GM21576 (cell line): Measurements from ENCODE around the gene CRADD.
"Not testable (repeated sequence)": the region's sequence is repeated elsewhere in the genome, so short reads cannot be mapped to it uniquely, and the experiment has no call there.

Experiments used
- ATAC-seq: cut with Tn5 transposase; IDR thresholded peaks from one replicate; pipeline ENCODE4 v1.9.1; 2021; ENCODE audit warnings: mild to moderate bottlenecking, moderate library complexity; ENCODE audit not compliant: unreplicated experiment

The CRADD gene

DNA sequence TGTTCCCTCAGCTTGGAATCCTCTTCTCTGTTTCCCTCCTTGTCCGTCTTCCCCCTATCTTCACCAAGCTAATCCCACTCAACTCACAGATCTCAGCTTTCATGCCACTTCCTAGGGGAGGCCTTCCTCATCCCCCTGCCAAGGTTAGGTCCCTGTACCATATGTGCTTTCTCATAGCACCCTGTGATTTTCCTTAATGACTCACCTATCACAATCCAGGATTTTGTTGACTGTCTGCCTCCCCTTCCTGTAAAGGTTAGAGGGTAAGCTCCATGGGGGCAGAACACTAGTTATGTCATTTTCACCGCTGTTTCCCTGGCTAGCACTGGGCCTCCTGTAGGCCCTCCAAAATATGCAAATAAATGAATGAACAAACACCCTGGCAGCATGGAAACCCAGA, 57.6 kb downstream of the CRADD start:
- no peak for ATAC-seq

DNA sequence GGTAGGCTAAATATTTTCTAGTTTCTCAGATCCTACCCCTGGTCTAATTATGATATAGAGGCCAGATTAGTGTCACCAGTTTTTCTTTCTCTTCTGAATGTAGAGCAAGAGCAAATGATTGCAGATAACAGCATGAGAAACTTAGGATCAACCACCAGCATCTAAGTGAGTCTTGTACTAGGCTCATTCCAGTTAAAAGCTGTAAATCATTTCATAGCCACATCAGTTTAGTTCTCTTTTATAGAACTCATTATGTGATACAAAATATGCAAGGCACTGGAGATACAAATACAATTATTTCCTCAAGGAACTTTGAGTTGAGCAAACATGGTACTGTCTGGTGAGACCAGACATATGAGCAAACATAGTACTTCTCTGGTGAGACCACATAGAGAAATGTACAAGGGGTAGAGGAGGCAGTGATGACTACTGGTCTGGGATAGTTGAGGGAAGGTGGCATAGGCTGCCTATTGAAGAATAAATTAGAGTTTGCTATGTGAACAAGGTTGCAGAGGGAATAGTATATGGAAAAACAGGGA, 59.5 kb downstream of the CRADD start:
- ATAC-seq, result no peak

DNA sequence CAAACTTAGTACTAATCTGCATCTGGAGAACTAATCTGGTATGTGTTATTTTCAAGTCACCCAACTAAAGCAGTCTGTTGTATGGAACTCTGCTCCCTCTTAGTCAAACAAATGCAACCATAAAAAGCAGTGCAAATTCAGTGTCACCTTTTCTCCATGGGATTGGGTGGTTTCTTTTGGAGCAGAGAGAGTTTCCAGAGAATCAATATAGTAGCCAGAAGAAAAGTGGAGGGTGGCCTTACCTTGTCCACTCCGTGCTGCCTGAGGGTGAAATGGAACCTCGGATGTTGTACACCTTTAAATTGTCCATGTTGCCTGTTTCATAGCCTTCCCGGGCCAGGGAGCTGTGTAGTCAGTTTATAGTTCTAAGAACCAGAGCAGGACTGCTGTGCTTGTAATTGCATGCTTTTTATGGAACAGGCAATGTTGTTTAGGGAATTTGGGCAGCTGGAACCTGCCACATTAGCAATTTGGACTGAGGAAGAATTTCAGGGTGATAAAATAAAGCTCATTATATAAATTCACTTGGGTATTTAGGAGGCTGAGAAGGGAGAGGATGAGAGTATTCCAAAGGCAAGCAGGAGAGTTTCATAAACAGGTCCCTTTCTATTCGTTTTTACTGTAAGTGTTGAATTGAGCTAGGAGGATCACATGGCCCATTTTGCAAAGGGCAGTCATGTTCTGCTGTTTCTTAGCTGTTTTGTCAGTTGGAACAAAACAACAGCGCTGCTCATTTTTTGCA, 60.5 kb downstream of the CRADD start:
- no peak for ATAC-seq

DNA sequence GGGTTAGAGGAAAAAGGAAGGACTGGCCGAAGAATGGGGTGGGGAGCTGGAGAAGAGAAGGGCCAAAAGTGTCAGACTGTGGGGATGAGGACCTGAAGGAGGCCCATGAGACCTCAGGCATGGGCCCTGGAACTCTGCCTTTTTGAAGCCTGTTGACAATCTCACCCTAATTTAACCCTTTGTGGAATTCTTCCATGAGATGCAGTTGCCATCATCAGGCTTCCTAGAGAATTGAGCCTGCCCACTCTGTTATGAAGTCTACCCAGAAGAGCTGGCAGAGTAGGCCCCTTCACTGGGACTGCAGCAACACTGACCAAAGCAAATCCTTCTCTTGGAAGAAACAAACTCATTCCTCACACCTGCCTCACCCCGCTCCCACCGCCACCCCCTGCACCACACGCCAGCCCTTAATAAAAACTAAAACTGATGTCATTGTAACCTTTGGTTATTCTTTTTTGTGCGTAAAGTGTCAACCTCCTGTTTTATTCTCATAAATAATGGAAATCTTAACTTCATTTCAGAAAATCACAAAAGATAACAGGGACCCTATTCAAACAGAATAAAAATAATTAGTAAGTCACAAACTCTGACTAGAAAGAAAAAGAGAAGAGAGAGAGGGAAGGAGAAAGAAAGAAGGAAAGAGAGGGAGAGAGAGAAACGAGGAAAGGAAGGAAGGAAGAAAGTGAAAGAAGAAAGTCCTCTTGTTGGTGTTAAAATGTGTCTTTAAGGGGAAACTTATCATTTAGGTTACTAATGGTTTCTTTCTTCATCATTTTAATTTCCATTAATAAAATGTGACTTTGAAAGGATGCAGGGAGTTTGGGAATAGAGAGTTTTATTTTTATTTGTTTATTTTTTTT, 61.3 kb downstream of the CRADD start:
- no peak for ATAC-seq

DNA sequence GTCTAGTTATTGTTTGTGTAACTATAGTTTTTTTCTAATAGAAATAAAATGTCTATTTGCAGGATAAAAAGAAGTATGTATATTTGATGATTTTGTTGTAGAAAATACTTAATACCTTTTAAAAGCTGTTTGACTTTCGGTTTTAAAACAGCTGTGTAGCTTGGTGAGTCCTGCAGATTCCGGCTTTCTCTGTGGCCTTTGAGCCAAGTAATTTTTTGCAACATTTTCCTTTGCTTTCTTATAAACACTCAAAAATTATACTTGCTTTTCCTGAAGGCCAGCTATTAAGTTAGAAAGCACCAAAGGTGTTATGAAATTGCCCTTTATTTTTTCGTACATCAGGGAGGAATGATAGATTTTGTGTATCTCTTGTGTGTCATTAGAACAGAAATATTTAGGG, 63.6 kb downstream of the CRADD start:
- no peak for ATAC-seq

DNA sequence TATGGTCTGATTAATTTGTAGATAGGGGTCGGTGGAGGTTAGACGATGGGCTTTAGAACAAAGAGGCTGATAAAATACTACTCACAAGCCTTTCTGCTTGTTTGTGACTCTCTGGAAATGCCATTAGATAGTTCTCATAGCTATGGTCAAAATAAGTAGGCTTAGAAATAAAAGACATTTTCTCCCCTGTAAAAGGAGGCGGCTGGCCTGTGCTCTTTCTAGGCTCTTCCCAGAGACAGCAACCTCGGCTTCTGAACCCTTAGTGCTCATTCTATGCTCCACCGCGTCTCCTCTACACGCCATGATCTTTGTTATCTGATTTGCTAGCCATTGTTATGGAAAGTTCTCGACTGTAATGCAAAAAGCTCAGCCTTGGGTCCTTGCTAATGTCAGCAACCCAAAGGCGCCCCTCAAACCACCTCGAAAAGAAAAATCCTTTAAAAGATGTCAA, 64.5 kb downstream of the CRADD start:
- ATAC-seq, result peak; percentile 26

DNA sequence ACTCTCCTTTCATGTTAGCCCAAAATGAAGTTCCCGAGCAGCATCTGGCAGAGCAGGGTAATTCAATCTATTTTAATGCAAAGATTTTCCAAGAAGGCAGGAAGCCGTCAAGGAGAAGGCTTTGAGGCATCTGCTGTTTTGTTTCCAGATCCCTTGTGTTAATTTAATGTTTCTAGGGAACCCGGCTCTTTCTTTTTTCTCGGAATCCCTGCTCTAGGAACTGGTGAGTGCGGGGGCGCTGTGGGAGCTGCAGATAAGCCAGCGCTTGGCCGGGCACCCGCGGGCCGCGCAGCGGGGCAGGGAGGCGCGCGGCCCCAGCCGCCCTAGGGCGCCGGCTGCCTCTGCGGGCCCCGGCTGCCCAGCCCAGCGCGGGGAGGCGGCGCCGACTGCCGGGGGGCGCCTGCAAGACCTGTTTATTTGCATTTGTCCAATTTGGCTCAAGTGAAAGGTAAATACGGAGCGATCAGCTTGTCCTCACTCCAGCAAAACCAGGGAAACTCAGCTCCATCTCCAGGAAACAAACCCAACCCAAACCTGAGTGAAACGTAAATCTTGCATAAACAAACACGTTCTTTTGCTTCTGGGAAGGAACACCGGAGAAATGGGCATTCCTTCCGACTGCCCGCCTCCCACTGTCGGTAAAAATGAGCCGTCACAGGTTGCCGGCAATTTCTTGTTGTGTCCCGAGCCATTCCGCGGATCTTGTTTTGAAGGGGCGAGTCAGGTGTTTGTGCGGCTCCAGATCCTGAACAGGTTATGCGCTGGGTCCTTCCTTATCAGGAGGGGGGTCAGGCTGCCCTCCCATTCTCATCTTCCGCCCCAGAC, 65.1 kb downstream of the CRADD start:
- ATAC-seq, result peak; percentile 81

DNA sequence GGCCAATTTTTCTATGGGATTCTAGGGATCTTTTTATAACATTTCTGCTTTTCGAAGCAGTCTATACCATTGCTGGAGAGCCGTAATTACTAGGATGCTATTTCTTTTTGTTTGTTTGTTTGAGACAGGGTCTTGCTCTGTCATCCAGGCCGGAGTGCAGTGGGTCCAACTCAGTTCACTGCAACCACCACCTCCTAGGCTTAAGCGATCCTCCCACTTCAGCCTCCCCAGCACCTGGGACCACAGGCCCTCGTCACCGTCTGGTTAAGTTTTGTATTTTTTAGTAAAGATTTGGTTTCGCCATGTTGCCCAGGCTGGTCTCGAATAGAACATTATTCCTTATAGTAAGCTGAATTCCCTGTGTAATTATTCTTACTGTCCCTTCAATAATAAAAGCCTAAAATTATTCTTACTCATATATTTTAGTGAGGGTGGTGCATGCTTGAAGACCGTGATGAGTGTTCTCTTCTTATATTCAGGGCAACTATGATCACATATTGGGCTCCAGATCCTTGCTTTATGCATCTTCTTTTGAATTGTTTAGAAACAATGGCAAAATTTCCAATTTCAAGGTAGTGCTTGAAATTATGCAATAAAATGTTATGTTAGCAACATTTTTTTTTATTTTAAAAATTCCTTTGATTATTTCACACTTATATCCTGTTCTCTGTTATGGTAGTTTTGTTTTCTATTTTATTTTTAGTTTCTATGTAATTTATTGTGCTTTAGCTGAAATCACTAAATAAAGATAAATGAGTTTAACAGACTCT, 66.2 kb downstream of the CRADD start:
- no peak for ATAC-seq

DNA sequence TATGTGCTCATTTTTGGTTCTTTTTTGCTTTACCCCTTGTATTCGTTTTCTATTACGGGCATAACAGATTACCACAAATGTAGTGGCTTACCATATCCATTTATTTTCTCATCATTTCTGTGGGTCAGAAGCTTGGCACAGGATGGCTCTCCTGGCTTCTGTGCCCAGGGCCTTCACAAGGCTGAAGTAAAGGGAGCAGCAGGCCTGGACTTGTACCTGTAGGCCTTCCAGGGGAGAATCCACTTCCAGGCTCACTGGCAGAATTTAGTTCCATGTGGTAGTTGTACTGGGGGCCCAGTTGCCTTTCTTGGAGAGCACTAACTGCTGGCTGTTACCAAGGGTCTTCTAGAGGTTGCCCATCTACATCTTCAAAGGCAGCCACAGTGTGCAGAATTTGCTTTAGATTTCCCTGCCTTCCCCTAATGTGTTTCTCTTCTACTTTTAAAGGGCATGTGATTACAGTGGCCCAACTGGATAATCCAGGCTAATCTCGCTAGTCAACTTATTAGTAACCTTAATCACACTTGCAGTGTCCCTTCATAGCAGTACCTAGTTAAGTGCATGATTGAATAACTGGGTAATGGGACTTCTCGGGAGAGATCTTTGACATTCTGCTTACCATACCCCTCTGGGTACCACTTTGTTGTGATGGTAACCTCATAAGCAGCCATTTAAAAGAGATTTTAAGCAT, 67.0 kb downstream of the CRADD start:
- no peak for ATAC-seq

DNA sequence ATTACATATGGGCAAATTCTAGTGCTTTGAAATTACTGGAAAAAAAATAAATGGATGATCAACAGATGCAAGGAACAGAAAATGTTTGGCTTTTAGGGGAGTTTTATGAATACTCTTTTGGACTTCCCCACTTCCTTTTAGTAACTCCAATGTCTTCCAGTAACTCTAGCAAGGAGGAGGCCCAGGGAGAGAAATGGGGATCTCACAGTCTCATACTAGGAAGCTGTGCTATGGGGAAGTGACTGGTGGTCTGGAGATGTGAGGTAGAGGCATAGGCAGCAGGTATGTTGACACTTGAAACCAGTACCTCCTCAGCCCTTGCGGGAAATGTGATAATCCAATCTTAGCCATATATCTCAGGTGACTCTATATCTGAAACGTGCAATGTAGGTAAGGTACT, 68.1 kb downstream of the CRADD start:
- no peak for ATAC-seq

DNA sequence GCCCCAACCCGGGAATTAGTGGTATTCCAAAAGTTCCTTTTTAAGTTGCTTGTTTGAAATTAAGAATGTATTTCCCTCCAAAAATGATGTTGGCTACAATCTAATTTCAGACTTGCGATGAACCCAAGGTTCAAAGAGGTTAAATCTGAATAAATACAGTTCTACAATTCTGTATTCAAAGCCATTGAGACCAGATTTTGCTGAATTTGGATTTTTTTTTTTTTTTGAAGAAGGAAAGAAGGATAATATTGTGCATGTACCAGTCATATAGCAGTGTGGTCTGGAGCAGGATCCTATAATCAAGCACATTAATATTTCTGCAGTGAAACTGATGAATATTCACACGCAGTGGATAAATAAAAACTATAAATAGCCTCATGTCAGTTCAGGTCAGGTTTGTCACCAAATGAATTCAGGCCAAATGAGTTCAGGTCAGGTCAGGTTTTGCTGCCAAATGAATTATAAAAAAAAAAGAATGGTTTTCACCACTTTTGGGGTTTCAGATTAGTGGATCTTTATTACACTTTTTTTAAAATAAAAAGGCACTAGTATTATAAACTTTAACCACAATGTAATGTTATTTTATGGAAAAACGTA, 69.5 kb downstream of the CRADD start:
- no peak for ATAC-seq

DNA sequence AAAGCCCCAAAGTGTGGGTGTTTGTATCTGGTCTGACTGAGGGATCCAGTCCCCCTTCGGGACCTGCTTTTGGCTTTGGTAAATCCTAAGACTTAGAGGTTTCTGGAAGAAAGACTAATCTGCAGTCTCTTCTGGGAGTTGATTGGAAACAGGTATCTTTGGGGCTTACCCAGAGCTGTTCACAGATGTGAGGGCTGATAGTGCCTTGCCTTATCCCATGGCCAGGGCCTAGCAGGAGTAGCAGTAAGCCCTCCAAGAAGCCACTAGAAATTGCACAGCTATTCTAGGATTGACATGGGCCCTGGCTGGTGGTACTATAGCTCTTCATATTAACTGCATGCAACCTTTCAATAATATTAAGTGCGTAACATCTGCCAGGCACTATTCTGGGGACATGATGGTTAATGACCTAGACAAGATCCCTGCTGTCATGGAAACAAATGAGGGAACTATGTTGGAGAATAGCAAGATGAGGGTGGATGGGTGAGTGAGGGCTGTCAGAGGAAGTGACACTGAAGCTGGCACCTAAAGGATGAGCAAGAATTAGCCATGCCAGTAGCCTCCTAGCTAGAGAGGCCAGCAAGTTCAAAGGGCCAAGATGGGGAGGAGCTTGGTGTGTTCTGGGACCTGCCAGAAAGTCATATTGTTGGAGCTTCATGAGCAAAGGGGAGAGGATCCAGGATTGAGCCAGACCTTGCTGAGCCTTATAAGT, 71.7 kb downstream of the CRADD start:
- no peak for ATAC-seq

DNA sequence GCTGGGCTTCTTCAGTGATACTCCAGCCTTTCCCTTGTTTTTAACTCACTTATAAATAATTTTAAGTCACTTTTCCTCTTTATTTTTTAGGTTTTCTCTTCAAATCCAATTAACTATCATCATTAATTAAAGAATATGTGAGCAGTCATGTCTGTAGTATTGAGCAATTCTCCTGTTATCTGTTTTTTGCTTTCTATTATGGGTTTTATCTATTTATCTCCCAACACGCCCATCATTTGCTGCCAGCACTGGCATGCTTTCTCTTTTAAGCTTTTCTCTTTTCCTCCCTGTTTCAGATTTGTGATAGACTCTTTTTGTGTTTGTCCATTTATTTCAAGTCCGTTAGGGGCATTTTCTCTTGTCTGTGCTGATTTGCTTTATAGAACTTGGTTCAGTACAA, 72.3 kb downstream of the CRADD start:
- no peak for ATAC-seq

DNA sequence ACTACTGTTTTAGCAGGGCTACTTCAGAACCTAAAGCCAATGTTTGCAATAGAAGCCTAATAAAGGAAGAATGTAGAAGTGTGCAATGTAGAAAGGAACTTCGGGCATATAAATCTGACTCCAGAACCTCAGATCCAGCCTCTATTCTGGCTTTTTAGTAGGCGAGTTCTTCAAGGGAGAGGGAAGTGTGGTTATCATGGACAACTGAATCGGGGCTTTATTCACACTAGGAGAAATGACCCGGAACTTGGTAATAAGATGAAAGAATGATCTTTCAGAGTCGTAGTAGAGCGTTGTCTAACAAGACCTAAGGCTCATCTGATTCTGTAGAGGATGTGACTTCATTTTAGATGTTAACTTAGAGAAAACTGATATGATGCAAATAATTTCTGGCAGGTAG, 72.9 kb downstream of the CRADD start:
- ATAC-seq, result no peak

DNA sequence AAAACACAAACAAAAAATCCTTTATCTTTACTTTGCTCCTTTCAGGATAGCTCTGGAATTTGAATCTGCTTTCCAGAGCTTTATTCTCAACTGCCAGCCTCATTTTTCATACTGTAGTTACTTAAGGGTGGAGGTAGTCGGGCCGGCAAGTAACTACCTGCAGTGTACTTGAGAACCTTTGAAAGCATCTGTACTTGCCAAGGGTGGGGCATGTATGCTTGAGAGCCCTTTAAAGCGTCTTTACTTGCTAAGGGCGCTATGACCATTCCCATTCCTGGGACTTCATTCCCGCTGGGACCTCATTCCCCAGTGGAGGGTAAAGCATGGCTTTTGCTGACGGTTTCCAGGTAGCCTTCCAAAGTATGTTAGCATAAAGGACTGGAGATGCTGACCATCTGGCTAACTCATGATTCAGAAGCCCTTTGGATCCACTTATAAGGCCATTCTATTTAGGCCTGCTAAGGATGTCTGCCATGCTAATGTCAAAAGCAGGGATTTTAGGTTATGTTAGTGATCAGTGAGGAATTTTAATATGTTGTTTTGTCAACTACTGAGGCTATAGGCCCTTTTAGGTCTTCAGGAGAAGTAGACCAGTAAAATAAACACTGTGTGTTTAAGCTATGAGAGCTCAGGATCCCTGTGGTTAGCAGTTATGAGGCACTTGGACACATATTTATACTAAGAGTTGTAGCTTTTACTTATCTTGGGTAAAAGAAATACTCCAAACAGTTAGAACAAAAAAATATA, 74.9 kb downstream of the CRADD start:
- no peak for ATAC-seq

DNA sequence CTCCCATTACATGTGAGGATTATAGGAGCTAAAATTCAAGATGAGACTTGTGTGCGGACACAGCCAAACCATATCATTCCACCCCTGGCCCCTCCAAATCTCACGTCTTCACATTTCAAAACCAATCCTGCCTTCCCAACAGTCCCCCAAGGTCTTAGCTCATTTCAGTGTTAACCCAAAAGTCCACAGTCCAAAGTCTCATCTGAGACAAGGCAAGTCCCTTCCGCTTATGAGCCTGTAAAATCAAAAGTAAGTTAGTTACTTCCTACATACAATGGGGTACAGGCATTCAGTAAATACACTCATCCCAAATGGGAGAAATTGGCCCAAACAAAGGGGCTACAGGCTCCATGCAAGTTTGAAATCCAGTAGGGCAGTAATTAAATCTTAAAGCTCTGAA, 76.1 kb downstream of the CRADD start:
- no peak for ATAC-seq

DNA sequence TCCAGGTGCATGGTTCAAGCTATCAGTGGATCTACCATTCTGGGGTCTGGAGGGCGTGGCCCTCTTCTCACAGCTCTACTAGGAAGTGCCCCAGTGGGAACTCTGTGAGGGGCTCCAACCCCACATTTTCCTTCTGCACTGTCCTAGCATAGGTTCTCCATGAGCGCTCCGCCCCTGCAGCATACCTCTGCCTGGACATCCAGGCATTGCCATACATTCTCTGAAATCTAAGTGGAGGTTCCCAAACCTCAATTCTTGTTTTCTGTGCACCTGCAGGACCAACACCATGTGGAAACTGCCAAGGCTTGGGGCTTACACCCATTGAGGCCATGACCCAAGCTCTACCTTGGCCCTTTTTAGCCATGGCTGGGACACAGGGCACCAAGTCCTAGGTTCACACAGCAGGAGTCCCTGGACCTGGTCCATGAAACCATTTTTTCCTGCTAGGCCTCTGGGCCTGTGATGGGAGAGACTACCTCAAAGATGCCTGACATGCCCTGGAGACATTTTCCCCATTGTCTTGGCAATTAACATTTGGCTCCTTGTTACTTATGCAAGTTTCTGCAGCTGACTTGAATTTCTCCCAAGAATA, 76.8 kb downstream of the CRADD start:
- no peak for ATAC-seq

DNA sequence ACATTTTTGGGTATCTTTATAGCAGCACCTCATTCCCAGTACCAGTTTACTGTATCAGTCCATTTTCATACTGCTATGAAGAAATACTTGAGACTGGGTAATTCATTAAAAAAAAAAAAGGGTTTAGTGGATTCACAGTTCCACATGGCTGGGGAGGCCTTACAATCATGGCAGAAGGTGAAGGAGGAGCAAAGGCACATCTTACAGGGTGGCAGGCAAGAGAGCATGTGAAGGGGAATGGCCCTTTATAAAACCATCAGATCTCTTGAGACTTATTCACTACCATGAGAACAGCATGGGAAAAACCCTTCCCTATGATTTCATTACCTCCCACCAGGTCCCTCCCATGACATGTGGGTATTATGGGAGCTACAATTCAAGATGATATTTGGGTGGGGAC, 77.7 kb downstream of the CRADD start:
- ATAC-seq, result not testable (repeated sequence)
